Panc1 (cell line): Measurements from ENCODE around the gene PNKP. TPM values are rescaled to one million over a fixed set of nuclear protein-coding genes. Genes with fewer than 3 reads are reported as not detected.

ENCODE experiments used
- ATAC-seq: fragments of 200-7000 bp; cut with Tn5 transposase; 2 replicates; pipeline ENCODE4 v1.9.1; 2020; ENCODE audit warnings: mild to moderate bottlenecking, moderate library complexity
- BruUV-seq: library from RNA; stranded (reverse); fragments of 400-500 nt; replicated peaks from 2 replicates; lab custom pipeline; 2021; lab: Mats Ljungman, UMichigan
- CTCF ChIA-PET: fragments of 300-600 bp; sonication (Branson Sonifier 250); formaldehyde crosslinking; loops from one replicate; lab custom pipeline; 2022; ENCODE audit warnings: antibody characterized with exemption; lab: Charles Lee
- POLR2A ChIA-PET: fragments of 300-600 bp; sonication (Branson Sonifier 250); formaldehyde crosslinking; loops from one replicate; lab custom pipeline; 2022; ENCODE audit warnings: antibody characterized with exemption; lab: Charles Lee
- DNase-seq: peaks from one replicate; pipeline ENCODE4 v3.0.0-alpha.2; 2010; ENCODE audit warnings: low read depth, low spot score
- H3K27ac ChIP-seq: 2 replicates; pipeline ENCODE4 v1.5.1; 2011; ENCODE audit warnings: mild to moderate bottlenecking, low read length, inconsistent platforms
- H3K27me3 ChIP-seq: fragments of 200-500 bp; sonication (Bioruptor generic); 2 replicates; pipeline ENCODE4 v1.6.0; 2014; ENCODE audit warnings: low read length, inconsistent platforms; ENCODE audit not compliant: control insufficient read depth, insufficient read depth
- H3K36me3 ChIP-seq: fragments of 200-500 bp; sonication (Bioruptor generic); 2 replicates; pipeline ENCODE4 v1.5.1; 2014; ENCODE audit warnings: inconsistent platforms, mild to moderate bottlenecking, low read length, moderate library complexity; ENCODE audit not compliant: control insufficient read depth, insufficient read depth
- H3K4me1 ChIP-seq: 2 replicates; pipeline ENCODE4 v1.5.1; 2011; ENCODE audit warnings: inconsistent platforms, mild to moderate bottlenecking, low read length, moderate library complexity; ENCODE audit not compliant: control insufficient read depth, insufficient read depth
- H3K4me3 ChIP-seq, 2 experiments: 2 replicates each; pipeline ENCODE4 v1.5.1; 2011 to 2012; ENCODE audit warnings: low read depth in 2 of 2, low read length in 2 of 2, mild to moderate bottlenecking in 2 of 2, inconsistent platforms in 1 of 2, moderate library complexity in 1 of 2
- H3K9me3 ChIP-seq: fragments of 200-500 bp; sonication (Bioruptor generic); 2 replicates; pipeline ENCODE4 v1.5.1; 2014; ENCODE audit warnings: low read depth, mild to moderate bottlenecking, inconsistent platforms, low read length, moderate library complexity; ENCODE audit not compliant: control insufficient read depth, insufficient read depth
- CTCF ChIP-seq: fragments of 450-650 bp; IDR thresholded peaks from 2 replicates; pipeline ENCODE4 v1.5.1; 2017; ENCODE audit warnings: mild to moderate bottlenecking
- POLR2AphosphoS5 ChIP-seq: IDR thresholded peaks from 2 replicates; pipeline ENCODE4 v1.6.1; 2012; ENCODE audit warnings: mild to moderate bottlenecking, low read depth, low read length, moderate library complexity
- REST ChIP-seq, 2 experiments: IDR thresholded peaks; 2 replicates each; pipeline ENCODE4 v1.6.1; 2011 to 2012; ENCODE audit warnings: low read depth in 2 of 2, control low read depth in 1 of 2, low read length in 1 of 2, mild to moderate bottlenecking in 1 of 2, moderate library complexity in 1 of 2; ENCODE audit not compliant: insufficient read depth in 1 of 2
- SIN3A ChIP-seq: IDR thresholded peaks from 2 replicates; pipeline ENCODE4 v1.6.1; 2012; ENCODE audit warnings: low read depth, mild to moderate bottlenecking, low read length, moderate library complexity, borderline replicate concordance; ENCODE audit not compliant: insufficient read depth
- TCF7L2 ChIP-seq: IDR thresholded peaks from 2 replicates; pipeline ENCODE4 v1.6.1; 2011; ENCODE audit warnings: mild to moderate bottlenecking, low read depth, low read length, inconsistent platforms
- in situ Hi-C: cut with HindIII; loops from 2 replicates; pipeline ENCODE4 v1.10.0; 2016; ENCODE audit warnings: low sequenced_read_pairs, low pct_unique_long_range_greater_than_20kb
- intact Hi-C: fragments of 100-400 bp; cut with micrococcal nuclease; formaldehyde crosslinking; loops from one replicate; pipeline ENCODE4 v1.10.0; 2022; ENCODE audit not compliant: unreplicated experiment
- total RNA-seq: library from RNA; stranded (reverse); gene quantifications from one replicate; pipeline ENCODE4 v1.2.1, GENCODE V29; 2021; ENCODE audit not compliant: unreplicated experiment

PNKP gene
- total RNA-seq, 1 experiment from 2014 or later, result 76.7 TPM

GRCh38 chr19:49843265-49843664 lies 24.1 kb downstream of the PNKP start:
- ChIA-PET POLR2A (no interaction called here), CTCF (no interaction called here)
- Histone ChIP-seq H3K4me3 (no peak overlapping the region), H3K36me3 (no peaks in the 10 kb centered on the region; the same call in 1 of the 2 replicates), H3K27me3 (no peaks in the 10 kb centered on the region), H3K27ac (no peak overlapping the region), H3K9me3 (no peaks in the 10 kb centered on the region), H3K4me1 (no peaks in the 10 kb centered on the region; the same call in 1 of the 2 replicates)
- no peak for DNase-seq
- intact Hi-C loops (no loop called here), in situ Hi-C loops (no loop called here)
- no peak for TF ChIP-seq CTCF
- no peak for TF ChIP-seq SIN3A
- no peak for TF ChIP-seq REST (IDR thresholded peaks at IDR 0.05; ENCODE audit: insufficient read depth in 1 of 2, low read depth in 2 of 2, low read length in 1 of 2)
- no peak for TF ChIP-seq TCF7L2
- TF ChIP-seq POLR2AphosphoS5, result no peak
- no peak for ATAC-seq
- BruUV-seq, result no TSS peak

GRCh38 chr19:49840736-49841249 lies 26.6 kb downstream of the PNKP start:
- H3K4me3 ChIP-seq, result no peak overlapping the region
- no peak for TF ChIP-seq POLR2AphosphoS5
- no peak for TF ChIP-seq SIN3A
- TF ChIP-seq REST (IDR thresholded peaks at IDR 0.05; ENCODE audit: insufficient read depth in 1 of 2, low read depth in 2 of 2, low read length in 1 of 2), result no peak
- no peak for TF ChIP-seq CTCF
- TF ChIP-seq TCF7L2, result no peak
- H3K36me3 ChIP-seq, result no peaks in the 10 kb centered on the region; the same call in 1 of the 2 replicates
- ATAC-seq, result no peak
- H3K27ac ChIP-seq, result no peak overlapping the region
- intact Hi-C loops (no loop called here), in situ Hi-C loops (no loop called here)
- POLR2A ChIA-PET, result no interaction called here
- BruUV-seq, result no TSS peak
- no peaks in the 10 kb centered on the region for H3K27me3 ChIP-seq
- H3K9me3 ChIP-seq, result no peaks in the 10 kb centered on the region
- DNase-seq, result no peak
- CTCF ChIA-PET, result no interaction called here
- H3K4me1 ChIP-seq, result no peaks in the 10 kb centered on the region; the same call in 1 of the 2 replicates
